GM12874 (cell line): ENCODE data around the gene CIZ1.
A peak's percentile ranks its signal among the peaks of the same experiment; 100 is the strongest.

Experiments used
- CTCF ChIP-seq: IDR thresholded peaks from 2 replicates; pipeline ENCODE4 v1.5.1; 2011; ENCODE audit warnings: low read depth, mild to moderate bottlenecking, control low read depth, low read length, moderate library complexity; ENCODE audit not compliant: insufficient read depth

CIZ1 gene

GRCh38 chr9:128208386-128208785 lies 17.0 kb upstream of the CIZ1 start:
- TF ChIP-seq CTCF = no peak

GRCh38 chr9:128206916-128207910 lies 15.8 kb upstream of the CIZ1 start:
- no peak for TF ChIP-seq CTCF

DNA sequence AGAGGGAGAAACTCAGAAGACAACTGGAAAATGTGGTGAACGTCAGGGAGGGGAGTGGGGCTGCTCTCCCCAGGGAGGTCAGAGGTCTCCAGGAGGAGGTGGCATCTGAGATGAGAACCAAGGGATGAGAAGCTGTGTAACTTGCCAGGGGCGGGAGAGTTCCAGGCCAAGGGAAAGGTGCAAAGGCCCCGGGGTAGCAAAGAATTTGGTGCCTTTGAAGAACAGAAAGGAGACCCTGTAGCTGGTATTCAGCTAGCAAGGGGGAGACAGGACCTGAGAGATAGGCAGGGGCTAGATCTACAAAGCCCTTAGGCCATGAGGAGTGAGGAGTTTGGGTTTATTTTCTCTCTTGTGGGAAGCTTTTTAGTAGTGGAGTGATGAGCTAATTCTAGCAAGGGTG lies 15.1 kb upstream of the CIZ1 start:
- no peak for TF ChIP-seq CTCF

- TF ChIP-seq CTCF = no peak
Measured at GRCh38 chr9:128205296-128205944, 14.0 kb upstream of the CIZ1 start.

GRCh38 chr9:128204858-128205257 lies 13.5 kb upstream of the CIZ1 start:
- no peak for TF ChIP-seq CTCF

DNA sequence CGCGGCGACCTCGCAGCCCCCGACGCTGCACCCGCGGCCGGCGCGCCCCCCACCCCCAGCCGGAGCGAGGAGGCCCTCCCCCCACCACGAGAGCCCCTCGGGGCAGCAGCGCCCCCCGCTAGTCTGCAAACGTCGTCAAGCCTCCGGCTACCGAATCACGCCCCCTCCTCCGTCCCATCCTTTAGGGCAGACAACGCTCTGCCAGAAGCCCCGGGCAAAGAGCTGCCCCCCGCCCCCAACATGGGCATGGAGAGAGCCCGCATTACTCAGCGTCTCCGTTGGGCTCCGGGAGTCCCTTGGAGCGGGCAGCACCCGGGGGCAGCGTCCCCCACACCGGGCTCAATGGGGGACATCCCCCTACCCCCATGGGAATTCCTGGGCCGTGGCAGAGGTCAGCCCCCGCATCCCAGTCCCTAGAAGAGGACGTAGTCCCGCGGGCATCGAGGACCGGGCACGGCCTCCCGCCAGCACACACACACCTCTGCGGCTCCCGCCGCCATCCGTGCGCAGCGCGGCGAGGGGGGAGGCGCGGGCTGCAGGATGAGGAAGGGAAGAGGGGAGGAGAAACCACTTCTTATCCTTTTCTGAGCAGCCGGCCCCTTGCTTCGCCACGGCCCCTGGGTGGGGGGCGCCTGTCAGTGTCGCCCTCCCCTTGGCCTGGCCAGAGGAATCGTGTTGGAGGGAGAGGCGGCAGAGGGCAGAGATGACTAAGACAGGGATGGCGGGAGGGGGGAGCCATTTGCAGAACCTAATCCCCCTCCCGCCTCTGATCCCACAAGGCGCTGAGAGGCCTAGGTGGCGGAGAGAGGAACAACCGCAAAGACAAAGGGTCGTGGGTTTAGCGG lies 12.6 kb upstream of the CIZ1 start:
- no peak for TF ChIP-seq CTCF

DNA sequence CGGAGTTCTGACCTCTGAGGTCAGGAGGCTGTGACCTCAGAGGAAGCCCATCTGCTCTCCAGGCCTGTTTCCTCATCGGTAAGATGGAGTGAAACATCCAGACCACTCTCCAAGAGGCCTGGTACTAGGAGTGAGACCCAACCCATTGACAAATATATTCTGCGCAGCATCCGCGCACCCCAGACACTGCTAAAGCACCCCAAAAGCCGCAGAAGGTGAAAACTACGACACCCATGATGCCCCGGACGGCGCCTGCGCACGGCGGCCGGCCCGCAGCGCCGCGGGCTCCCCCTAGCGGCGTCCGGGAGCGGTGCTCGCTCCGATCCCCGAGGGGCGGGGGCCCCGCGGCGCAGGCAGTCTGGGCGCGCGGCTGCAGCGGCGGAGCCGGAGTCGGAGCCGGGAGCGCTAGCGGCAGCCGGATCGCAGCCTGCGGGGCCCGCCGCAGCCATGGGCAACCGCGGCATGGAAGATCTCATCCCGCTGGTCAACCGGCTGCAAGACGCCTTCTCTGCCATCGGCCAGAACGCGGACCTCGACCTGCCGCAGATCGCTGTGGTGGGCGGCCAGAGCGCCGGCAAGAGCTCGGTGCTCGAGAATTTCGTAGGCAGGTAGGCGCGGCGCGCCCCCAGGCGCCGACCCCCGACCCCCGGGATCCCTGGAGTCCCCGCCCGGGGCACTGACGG lies 11.8 kb upstream of the CIZ1 start, which contains the start of gene DNM1:
DNM1 (plus strand) TSS at position 356 of the 683 bp plus-strand sequence; CDS start at position 448, 92 bp downstream.
- TF ChIP-seq CTCF = peak; percentile 96
